Stimulated activated CD8-positive, alpha-beta memory T cell treated with anti-CD3 and anti-CD28 coated beads, Interleukin-4, amount 100 ng/mL, for 1 hour (primary cell): ENCODE results near the gene DCTPP1.

ENCODE experiments used
- DNase-seq, 2 donors: peaks; one replicate each; pipeline ENCODE4 v3.0.0-alpha.2; 2020; ENCODE audit warnings: low read depth in 2 of 2, low spot score in 1 of 2

The DCTPP1 gene

DNA sequence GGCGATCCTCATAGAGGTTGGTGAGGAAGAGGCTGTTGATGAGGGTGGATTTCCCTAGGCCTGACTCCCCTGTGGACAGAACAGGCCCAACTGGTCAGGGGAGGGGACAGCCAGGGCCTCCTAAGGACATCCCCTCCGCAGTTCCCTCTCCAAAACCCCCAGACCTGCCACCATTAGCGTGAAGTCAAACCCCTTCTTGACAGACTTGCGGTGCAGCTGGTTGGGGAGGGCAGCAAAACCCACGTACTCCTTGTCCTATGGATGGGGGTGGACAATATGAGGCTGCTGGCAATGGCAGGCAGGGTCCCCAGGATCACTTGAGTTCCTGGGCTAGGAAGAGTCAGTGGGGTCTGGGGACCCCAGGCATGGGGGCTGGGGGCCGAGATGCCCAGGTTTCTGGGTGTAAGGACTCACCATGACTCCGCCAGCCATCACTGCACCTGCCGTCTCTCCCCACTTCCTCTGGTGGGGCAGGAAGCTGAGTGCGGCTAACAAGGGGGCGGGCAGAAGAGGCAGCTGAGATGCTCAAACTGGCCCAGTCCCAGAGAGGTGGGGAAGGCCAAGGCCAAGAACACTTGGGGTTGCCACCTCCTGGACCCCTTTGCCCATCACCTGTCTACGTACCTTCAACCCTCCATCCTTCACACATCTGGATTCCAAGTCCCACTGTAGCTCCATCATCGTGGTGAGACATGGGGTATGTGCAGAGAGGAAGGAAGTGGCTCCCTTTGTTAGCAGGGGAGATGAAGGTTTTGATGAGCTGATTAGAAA, 47.5 kb downstream of the DCTPP1 start, which contains the start of gene SEPTIN1:
Gene SEPTIN1, minus strand, starts transcription at position 451 of the 771 bp plus-strand sequence. Its CDS starts 19 bp downstream, at position 432.
- peak; percentile 47 to 60 for DNase-seq

DNA sequence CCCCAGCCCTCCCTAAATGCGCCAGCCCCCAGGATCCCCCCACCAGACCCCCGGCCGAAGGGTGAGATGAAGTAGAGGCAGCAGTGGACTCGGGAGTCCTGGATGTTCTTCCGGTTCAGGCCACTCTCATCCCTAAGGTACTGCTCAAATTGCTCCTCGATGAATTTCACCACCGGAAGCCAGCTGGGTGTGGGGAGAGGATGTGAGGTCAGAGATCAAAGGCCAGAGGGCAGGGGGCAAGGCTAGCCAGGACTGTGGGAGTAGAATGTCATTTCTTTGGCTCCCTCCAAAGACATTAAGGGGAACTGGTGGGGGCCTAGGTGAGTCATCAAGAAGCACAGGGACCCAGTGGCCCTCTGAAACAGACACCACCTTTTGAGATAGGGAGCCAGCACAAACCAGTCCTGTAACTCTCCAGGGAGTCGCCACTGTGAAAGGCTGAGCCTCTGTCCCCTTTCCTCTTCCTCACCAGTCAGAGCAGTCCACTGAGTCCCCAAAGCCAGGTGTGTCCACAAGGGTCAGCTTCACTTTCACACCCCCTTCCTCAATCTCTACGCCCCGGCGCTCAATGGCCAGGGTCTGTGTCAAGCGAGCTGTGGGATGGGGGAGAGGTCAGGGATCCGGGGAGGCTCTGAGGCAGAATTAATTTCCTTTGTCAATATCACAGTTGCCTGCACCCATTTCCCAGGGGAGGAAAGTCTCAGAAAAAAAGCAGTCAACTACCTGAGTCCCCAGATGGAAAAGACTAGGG, 48.4 kb downstream of the DCTPP1 start:
- DNase-seq = no peak

DNA sequence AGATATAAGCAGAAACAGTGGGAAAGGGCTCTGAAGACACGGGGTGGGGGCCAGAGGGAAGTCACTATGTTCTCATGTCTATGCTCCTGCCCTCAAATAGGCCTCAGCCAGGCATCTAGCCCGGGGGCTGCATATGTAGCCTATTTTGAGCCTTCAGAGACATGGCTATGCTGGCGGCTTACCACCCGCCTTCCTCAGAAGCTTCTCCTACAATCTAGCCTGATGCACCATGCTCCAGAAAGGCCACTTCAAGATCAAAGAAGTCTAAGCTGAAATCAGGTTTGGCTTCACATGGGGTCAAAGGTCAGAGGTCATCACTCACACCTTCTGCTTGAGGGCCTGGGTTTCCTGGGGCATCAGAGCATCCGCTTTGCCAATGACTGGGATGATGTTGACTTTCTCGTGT, 49.0 kb downstream of the DCTPP1 start:
- no peak for DNase-seq

GRCh38 chr16:30380072-30380802, 49.6 kb downstream of the DCTPP1 start:
- no peak for DNase-seq

DNA sequence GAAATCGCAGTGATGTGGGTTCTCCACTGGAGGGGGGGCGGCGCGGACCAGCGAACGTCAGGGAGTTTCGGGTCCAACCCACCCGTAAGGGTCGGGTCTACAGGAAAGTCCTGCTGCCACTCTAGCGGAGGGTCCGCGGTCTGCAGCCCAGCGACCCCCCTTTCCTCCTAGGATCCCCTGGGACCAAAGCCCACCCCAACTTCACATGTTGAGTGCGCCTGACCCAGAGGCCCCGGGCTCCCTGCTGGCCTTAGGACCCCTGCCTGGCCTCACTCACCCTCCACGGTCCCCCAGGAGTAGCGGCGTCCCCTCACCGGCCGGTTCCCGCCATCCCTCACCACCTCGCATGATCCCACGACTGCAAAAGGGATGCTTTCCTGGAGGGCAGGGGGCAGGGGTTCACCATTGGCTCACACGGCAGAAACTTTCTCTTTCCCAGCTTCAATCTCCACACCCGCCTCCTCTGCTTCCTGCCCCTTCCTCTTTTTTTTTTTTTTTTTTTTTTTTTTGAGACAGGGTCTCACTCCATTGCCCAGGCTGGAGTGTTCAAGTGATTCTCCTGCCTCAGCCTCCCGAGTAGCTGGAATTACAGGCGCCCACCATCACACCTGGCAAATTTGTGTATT, 50.6 kb downstream of the DCTPP1 start:
- no peak for DNase-seq

- peak; percentile 98 to 100 for DNase-seq
These were observed 51.3 kb downstream of the DCTPP1 start for GRCh38 chr16:30378236-30379157.

DNA sequence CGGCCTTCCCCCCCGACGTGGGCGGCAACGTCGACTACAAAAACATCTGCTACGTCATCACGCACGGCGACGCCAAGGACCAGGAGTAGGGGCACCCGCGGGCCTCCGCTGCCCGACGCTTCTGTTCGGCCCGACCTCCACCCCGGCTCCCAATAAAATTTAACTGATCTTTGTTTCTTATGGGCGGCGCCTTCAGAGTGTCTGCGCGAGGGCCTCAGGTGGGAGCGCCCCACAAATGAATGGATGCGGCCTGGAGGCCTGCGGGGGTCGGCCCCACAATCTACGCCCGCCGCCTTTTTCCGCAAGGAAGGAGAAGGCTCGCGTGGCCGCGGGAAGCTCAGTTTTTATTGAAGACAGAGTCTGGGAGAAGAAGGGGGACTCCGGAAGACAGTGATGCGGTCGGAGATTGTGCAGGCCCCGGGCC, 52.0 kb downstream of the DCTPP1 start:
- peak; percentile 79 for DNase-seq

DNA sequence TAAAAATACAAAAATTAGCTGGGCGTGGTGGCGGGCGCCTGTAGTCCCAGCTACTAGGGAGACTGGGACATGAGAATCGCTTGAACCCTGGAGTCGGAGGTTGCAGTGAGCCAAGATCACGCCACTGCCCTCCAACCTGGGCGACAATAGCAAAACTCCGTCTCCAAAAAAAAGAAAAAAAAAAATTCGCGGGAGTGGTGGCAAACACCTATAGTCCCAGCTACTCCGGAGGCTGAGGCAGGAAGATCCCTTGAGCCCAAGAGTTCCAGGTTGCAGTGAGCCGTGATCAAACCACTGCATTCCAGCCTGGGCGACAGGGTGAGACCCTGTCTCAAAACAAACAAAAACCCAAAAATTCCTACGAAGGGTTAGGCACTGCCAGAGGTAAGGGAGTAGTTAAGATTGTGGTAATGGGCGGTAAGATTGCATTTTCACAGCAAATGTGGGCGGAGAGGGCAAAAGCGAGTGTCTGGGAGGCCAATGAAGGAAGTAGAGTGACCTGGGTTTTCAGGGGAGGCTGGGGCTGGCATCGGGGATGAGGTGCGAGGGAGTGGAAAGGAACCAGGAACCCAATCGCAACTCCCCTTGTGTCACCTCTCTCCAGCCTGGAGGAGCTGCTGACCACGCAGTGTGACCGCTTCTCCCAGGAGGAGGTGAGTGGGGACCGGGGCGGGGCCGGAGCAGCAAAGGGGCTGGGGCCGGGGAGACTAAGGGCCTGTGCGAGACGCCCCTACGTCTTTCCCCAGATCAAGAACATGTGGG, 52.6 kb downstream of the DCTPP1 start:
- DNase-seq = no peak

- no peak for DNase-seq
These were observed 53.3 kb downstream of the DCTPP1 start for GRCh38 chr16:30376461-30376902.

- no peak for DNase-seq
These were observed 54.0 kb downstream of the DCTPP1 start for GRCh38 chr16:30375864-30376263.

- no peak for DNase-seq
These were observed 55.3 kb downstream of the DCTPP1 start, which contains the start of gene MYL11 for GRCh38 chr16:30374538-30374937. Gene MYL11 (plus strand): TSS chr16:30374802. CDS start chr16:30374858, 56 bp downstream.
